Measurements from ENCODE around the gene DHX36. TPM values are rescaled to one million over a fixed set of nuclear protein-coding genes. Genes with fewer than 3 reads are reported as not detected.

DHX36 gene
- total RNA-seq, 1 experiment from 2014 or later, result 87.3 TPM

DNA sequence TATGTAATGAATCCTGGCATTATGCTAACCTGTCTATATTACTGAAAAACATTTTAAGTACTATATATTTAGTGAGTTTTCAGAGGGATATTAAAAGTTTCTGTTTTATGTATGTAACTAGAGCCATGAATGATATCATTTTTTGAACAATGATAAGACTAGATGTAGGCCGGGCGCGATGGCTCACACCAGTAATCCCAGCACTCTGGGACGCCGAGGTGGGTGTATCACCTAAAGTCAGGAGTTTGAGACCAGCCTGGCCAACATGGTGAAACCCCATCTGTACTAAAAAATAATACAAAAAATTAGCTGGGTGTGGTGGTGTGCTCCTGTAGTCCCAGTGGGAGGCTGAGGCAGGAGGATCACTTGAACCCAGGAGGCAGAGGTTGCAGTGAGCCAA, 34.1 kb downstream of the DHX36 start:
- peaks cover 76% of the 10 kb centered on the region for H3K36me3 Mint-ChIP-seq (ENCODE audit: insufficient read depth, unreplicated experiment)
- CTCF ChIA-PET, result no interaction called here

DNA sequence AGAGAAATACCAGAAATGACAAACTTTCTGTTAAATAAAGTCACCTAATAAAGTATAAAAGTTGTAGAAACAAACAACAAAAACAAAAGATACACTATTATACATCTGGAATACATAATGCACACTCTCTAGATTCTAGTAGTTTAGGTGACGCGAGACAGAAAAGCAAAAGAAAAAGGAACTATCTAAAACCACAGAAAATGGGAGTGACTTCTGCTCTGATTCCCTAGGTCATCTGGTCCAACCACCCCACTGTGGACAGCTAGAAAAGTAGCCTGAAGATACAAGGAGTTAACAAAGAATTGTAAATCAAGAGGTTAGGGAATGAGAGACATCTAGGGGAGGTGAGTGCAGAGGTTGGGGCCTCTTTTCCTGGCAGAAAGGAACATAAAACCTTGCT, 39.1 kb downstream of the DHX36 start:
- intact Hi-C loops (cut with micrococcal nuclease; ENCODE audit: unreplicated experiment), result no loop called here
- Mint-ChIP-seq H3K27me3 (ENCODE audit: insufficient read depth, unreplicated experiment) (no peaks in the 10 kb centered on the region), H3K4me1 (ENCODE audit: low read depth, unreplicated experiment) (no peaks in the 10 kb centered on the region), H3K9me3 (ENCODE audit: unreplicated experiment) (no peaks in the 10 kb centered on the region), H3K36me3 (ENCODE audit: insufficient read depth, unreplicated experiment) (peaks cover 75% of the 10 kb centered on the region), H3K4me3 (ENCODE audit: unreplicated experiment) (no peak overlapping the region), H3K27ac (ENCODE audit: unreplicated experiment) (no peak overlapping the region)
- TF ChIP-seq, protein P1, sequence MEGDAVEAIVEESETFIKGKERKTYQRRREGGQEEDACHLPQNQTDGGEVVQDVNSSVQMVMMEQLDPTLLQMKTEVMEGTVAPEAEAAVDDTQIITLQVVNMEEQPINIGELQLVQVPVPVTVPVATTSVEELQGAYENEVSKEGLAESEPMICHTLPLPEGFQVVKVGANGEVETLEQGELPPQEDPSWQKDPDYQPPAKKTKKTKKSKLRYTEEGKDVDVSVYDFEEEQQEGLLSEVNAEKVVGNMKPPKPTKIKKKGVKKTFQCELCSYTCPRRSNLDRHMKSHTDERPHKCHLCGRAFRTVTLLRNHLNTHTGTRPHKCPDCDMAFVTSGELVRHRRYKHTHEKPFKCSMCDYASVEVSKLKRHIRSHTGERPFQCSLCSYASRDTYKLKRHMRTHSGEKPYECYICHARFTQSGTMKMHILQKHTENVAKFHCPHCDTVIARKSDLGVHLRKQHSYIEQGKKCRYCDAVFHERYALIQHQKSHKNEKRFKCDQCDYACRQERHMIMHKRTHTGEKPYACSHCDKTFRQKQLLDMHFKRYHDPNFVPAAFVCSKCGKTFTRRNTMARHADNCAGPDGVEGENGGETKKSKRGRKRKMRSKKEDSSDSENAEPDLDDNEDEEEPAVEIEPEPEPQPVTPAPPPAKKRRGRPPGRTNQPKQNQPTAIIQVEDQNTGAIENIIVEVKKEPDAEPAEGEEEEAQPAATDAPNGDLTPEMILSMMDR (IDR thresholded peaks at IDR 0.05; ENCODE audit: insufficient read depth in 1 of 2, low read depth in 1 of 2, low read length in 1 of 2, severe bottlenecking in 1 of 2, unreplicated experiment in 1 of 2), result no peak
- Histone ChIP-seq H3K27me3 (replicated peaks; ENCODE audit: control insufficient read depth, insufficient read depth, low read length) (no peaks in the 10 kb centered on the region), H3K9me3 (no peaks in the 10 kb centered on the region), H3K4me3 (ENCODE audit: low read depth, low read length) (no peak overlapping the region), H3K36me3 (ENCODE audit: control insufficient read depth, insufficient read depth, low read length) (no peaks in the 10 kb centered on the region; the same call in 1 of the 2 replicates), H3K4me1 (no peaks in the 10 kb centered on the region)
- ChIA-PET CTCF (no interaction called here), POLR2A (no interaction called here)
- DNase-seq, result no peak
- no TSS peak for BruUV-seq (replicated peaks)

More for the DNA sequence above, 34.1 kb downstream of the DHX36 start:
- H3K9me3 Mint-ChIP-seq (ENCODE audit: unreplicated experiment), result no peaks in the 10 kb centered on the region
- no peaks in the 10 kb centered on the region for H3K27me3 Mint-ChIP-seq (ENCODE audit: insufficient read depth, unreplicated experiment)
- no peak for DNase-seq
- H3K4me3 Mint-ChIP-seq (ENCODE audit: unreplicated experiment), result no peak overlapping the region
- no peak overlapping the region for H3K27ac Mint-ChIP-seq (ENCODE audit: unreplicated experiment)
- H3K4me1 Mint-ChIP-seq (ENCODE audit: low read depth, unreplicated experiment), result no peaks in the 10 kb centered on the region
- no peaks in the 10 kb centered on the region for H3K4me1 ChIP-seq
- peaks cover 1% of the 10 kb centered on the region; the same call in 1 of the 2 replicates for H3K36me3 ChIP-seq (ENCODE audit: control insufficient read depth, insufficient read depth, low read length)
- H3K4me3 ChIP-seq (ENCODE audit: low read depth, low read length), result no peak overlapping the region
- no peaks in the 10 kb centered on the region for H3K9me3 ChIP-seq
- POLR2A ChIA-PET, result no interaction called here
- H3K27me3 ChIP-seq (replicated peaks; ENCODE audit: control insufficient read depth, insufficient read depth, low read length), result no peaks in the 10 kb centered on the region
- BruUV-seq (replicated peaks), result no TSS peak
- intact Hi-C loops (cut with micrococcal nuclease; ENCODE audit: unreplicated experiment), result no loop called here
- TF ChIP-seq, protein P1 (IDR thresholded peaks at IDR 0.05; ENCODE audit: insufficient read depth in 1 of 2, low read depth in 1 of 2, low read length in 1 of 2, severe bottlenecking in 1 of 2, unreplicated experiment in 1 of 2), result no peak

DNA sequence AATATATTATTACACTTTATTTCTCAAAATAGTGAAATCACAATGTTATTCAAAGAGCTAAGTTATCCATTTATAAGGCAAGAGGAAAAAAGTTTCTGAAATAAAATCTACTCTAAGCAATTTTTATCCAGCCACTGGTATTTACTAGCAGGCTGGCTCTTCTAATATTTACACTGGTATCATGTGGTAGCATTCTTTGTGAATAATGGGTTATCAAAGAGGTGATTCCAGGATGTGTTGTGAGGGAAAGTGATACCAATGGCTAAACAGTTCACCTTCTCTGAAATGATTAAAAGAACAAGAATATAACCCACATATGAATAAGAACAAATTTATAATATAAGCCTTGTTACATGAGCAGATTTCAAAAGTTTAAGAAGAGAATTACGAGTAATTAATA, 44.1 kb downstream of the DHX36 start:
- Histone ChIP-seq H3K9me3 (no peaks in the 10 kb centered on the region), H3K36me3 (ENCODE audit: control insufficient read depth, insufficient read depth, low read length) (no peaks in the 10 kb centered on the region; the same call in 1 of the 2 replicates), H3K27me3 (replicated peaks; ENCODE audit: control insufficient read depth, insufficient read depth, low read length) (no peaks in the 10 kb centered on the region), H3K4me1 (no peaks in the 10 kb centered on the region), H3K4me3 (ENCODE audit: low read depth, low read length) (no peak overlapping the region)
- POLR2A ChIA-PET, result interaction anchor here (0.5 kb wide), 1 partner anchor 13 kb away, joined by 3 read pairs; no protein-coding TSS in a partner anchor
- no peak overlapping the region for H3K27ac Mint-ChIP-seq (ENCODE audit: unreplicated experiment)
- no peaks in the 10 kb centered on the region for H3K4me1 Mint-ChIP-seq (ENCODE audit: low read depth, unreplicated experiment)
- no TSS peak for BruUV-seq (replicated peaks)
- TF ChIP-seq, protein P1 (IDR thresholded peaks at IDR 0.05; ENCODE audit: insufficient read depth in 1 of 2, low read depth in 1 of 2, low read length in 1 of 2, severe bottlenecking in 1 of 2, unreplicated experiment in 1 of 2), result no peak
- peaks cover 58% of the 10 kb centered on the region for H3K36me3 Mint-ChIP-seq (ENCODE audit: insufficient read depth, unreplicated experiment)
- H3K27me3 Mint-ChIP-seq (ENCODE audit: insufficient read depth, unreplicated experiment), result no peaks in the 10 kb centered on the region
- intact Hi-C loops (cut with micrococcal nuclease; ENCODE audit: unreplicated experiment), result no loop called here
- CTCF ChIA-PET, result interaction anchor here (0.6 kb wide), 1 partner anchor 57 kb away, joined by 3 read pairs; no protein-coding TSS in a partner anchor
- no peak for DNase-seq
- H3K9me3 Mint-ChIP-seq (ENCODE audit: unreplicated experiment), result no peaks in the 10 kb centered on the region
- no peak overlapping the region for H3K4me3 Mint-ChIP-seq (ENCODE audit: unreplicated experiment)

Measured in Caco-2 (cell line).